ENCODE results near the gene FKBP14. TPM values are rescaled to one million over a fixed set of nuclear protein-coding genes. Genes with fewer than 3 reads are reported as not detected.

FKBP14 gene
- total and polyA plus RNA-seq, 3 donors from 2014 or later = 7.3 to 8.8 (median 7.8) TPM

GRCh38 chr7:30069096-30069867 lies 42.8 kb upstream of the FKBP14 start:
- Histone ChIP-seq H3K27me3 (no peaks in the 10 kb centered on the region), H3K36me3 (ENCODE audit: low read depth, missing control alignments) (no peaks in the 10 kb centered on the region), H3K4me1 (no peaks in the 10 kb centered on the region), H3K9me3 (no peaks in the 10 kb centered on the region), H3K4me3 (no peak overlapping the region), H3K27ac (no peak overlapping the region)
- DNase-seq = no peak
- WGBS, 2 donors = 82 to 95% methylated on average over 5 of the region's 5 CpGs
- no peak for TF ChIP-seq POLR2A (IDR thresholded peaks at IDR 0.05)
- TF ChIP-seq CTCF (IDR thresholded peaks at IDR 0.05) = no peak
- intact Hi-C loops (cut with DNase I; ENCODE audit: low total_unique reads) = no loop called here

GRCh38 chr7:30068117-30068516 lies 41.6 kb upstream of the FKBP14 start:
- no peak for DNase-seq
- intact Hi-C loops (cut with DNase I; ENCODE audit: low total_unique reads) = no loop called here
- Histone ChIP-seq H3K27ac (no peak overlapping the region), H3K4me3 (no peak overlapping the region), H3K9me3 (no peaks in the 10 kb centered on the region), H3K27me3 (no peaks in the 10 kb centered on the region), H3K36me3 (ENCODE audit: low read depth, missing control alignments) (no peaks in the 10 kb centered on the region), H3K4me1 (no peaks in the 10 kb centered on the region)
- no peak for TF ChIP-seq POLR2A (IDR thresholded peaks at IDR 0.05)
- no peak for TF ChIP-seq CTCF (IDR thresholded peaks at IDR 0.05)

- no peaks in the 10 kb centered on the region for H3K4me1 ChIP-seq
- no peaks in the 10 kb centered on the region for H3K9me3 ChIP-seq
- 97 to 100% methylated on average over 1 of the region's 1 CpG for WGBS, 2 donors
- H3K27me3 ChIP-seq = no peaks in the 10 kb centered on the region
- no peak for TF ChIP-seq POLR2A (IDR thresholded peaks at IDR 0.05)
- TF ChIP-seq CTCF (IDR thresholded peaks at IDR 0.05) = no peak
- no peak overlapping the region for H3K4me3 ChIP-seq
- no peak for DNase-seq
- H3K36me3 ChIP-seq (ENCODE audit: low read depth, missing control alignments) = no peaks in the 10 kb centered on the region
- H3K27ac ChIP-seq = no peak overlapping the region
- intact Hi-C loops (cut with DNase I; ENCODE audit: low total_unique reads) = no loop called here
Measured at GRCh38 chr7:30066687-30067086, 40.2 kb upstream of the FKBP14 start.

- Histone ChIP-seq H3K27ac (no peak overlapping the region), H3K9me3 (no peaks in the 10 kb centered on the region), H3K4me3 (no peak overlapping the region), H3K36me3 (ENCODE audit: low read depth, missing control alignments) (no peaks in the 10 kb centered on the region), H3K27me3 (no peaks in the 10 kb centered on the region), H3K4me1 (no peaks in the 10 kb centered on the region)
- WGBS, 2 donors = 72 to 79% methylated on average over 3 of the region's 3 CpGs
- intact Hi-C loops (cut with DNase I; ENCODE audit: low total_unique reads) = no loop called here
- no peak for TF ChIP-seq CTCF (IDR thresholded peaks at IDR 0.05)
- no peak for DNase-seq
Measured at GRCh38 chr7:30065746-30066145, 39.2 kb upstream of the FKBP14 start.

- DNase-seq = no peak
- TF ChIP-seq POLR2A (IDR thresholded peaks at IDR 0.05) (no peak), CTCF (IDR thresholded peaks at IDR 0.05) (peak; percentile 43 to 61 (median 53))
- H3K4me1 ChIP-seq = no peaks in the 10 kb centered on the region
- H3K27me3 ChIP-seq = no peaks in the 10 kb centered on the region
- 52 to 76% methylated on average over 1 of the region's 1 CpG for WGBS, 2 donors
- H3K27ac ChIP-seq = no peak overlapping the region
- H3K36me3 ChIP-seq (ENCODE audit: low read depth, missing control alignments) = no peaks in the 10 kb centered on the region
- H3K4me3 ChIP-seq = no peak overlapping the region
- intact Hi-C loops (cut with DNase I; ENCODE audit: low total_unique reads) = no loop called here
- H3K9me3 ChIP-seq = no peaks in the 10 kb centered on the region
Measured at GRCh38 chr7:30062587-30062986, 36.1 kb upstream of the FKBP14 start.
